CD14-positive monocyte (primary cell): ENCODE results near the gene TANC1. TPM values are rescaled to one million over a fixed set of nuclear protein-coding genes. Genes with fewer than 3 reads are reported as not detected.

Experiments used
- DNase-seq, 3 donors: peaks; one replicate each; pipeline ENCODE4 v3.0.0-alpha.2; 2011 to 2022
- H2AFZ ChIP-seq: 2 replicates; pipeline ENCODE4 v1.6.0; 2012; ENCODE audit warnings: mild to moderate bottlenecking, low read depth, low read length, inconsistent platforms; ENCODE audit not compliant: insufficient read depth, poor library complexity, severe bottlenecking
- H3K27ac ChIP-seq, 2 donors: 1 replicate in 1 of 2; 2 replicates in 1 of 2; pipeline ENCODE4 v1.5.1; 2012 to 2013; ENCODE audit warnings: low read length in 2 of 2, control low read depth in 1 of 2, inconsistent platforms in 1 of 2, low read depth in 1 of 2, mild to moderate bottlenecking in 1 of 2
- H3K27me3 ChIP-seq, 2 donors: one replicate each; pipeline versions ENCODE4 v1.6.0 to v1.6.1; 2011 to 2013; ENCODE audit warnings: low read length in 2 of 2; ENCODE audit not compliant: control insufficient read depth in 2 of 2, insufficient read depth in 2 of 2
- H3K36me3 ChIP-seq, 2 donors: replicated peaks in 1 of 2; 1 replicate in 1 of 2; 2 replicates in 1 of 2; pipeline versions ENCODE4 v1.5.1 to v1.6.1; 2012 to 2013; ENCODE audit warnings: low read length in 2 of 2, control low read depth in 1 of 2, inconsistent platforms in 1 of 2, mild to moderate bottlenecking in 1 of 2; ENCODE audit not compliant: insufficient read depth in 2 of 2, control insufficient read depth in 1 of 2
- H3K4me1 ChIP-seq, 2 donors: 1 replicate in 1 of 2; 2 replicates in 1 of 2; pipeline versions ENCODE4 v1.5.1 to v1.6.1; 2012 to 2013; ENCODE audit warnings: low read length in 2 of 2, control low read depth in 1 of 2, inconsistent platforms in 1 of 2, mild to moderate bottlenecking in 1 of 2, moderate library complexity in 1 of 2; ENCODE audit not compliant: insufficient read depth in 2 of 2, control insufficient read depth in 1 of 2
- H3K4me2 ChIP-seq: replicated peaks from 2 replicates; pipeline ENCODE3; 2012; ENCODE audit warnings: low read length, moderate library complexity, mild to moderate bottlenecking; ENCODE audit not compliant: poor library complexity, severe bottlenecking; ENCODE audit errors: extremely low read depth
- H3K4me3 ChIP-seq, 3 experiments: fragments of 200-600 bp in 1 of 3; sonication (generic) in 1 of 3; replicated peaks in 1 of 3; 1 replicate in 2 of 3; 2 replicates in 1 of 3; pipeline ENCODE4 v1.5.1; 2011 to 2013; ENCODE audit warnings: low read length in 3 of 3, mild to moderate bottlenecking in 3 of 3, control low read depth in 2 of 3, low read depth in 2 of 3, inconsistent platforms in 1 of 3, moderate library complexity in 1 of 3
- H3K79me2 ChIP-seq: 2 replicates; pipeline ENCODE4 v1.6.0; 2012; ENCODE audit warnings: mild to moderate bottlenecking, control low read depth, inconsistent platforms, low read length, moderate library complexity; ENCODE audit not compliant: insufficient read depth
- H3K9ac ChIP-seq: 2 replicates; pipeline ENCODE4 v1.6.0; 2017; ENCODE audit warnings: low read length, mild to moderate bottlenecking; ENCODE audit not compliant: insufficient read depth, poor library complexity, severe bottlenecking
- H3K9me3 ChIP-seq, 2 donors: replicated peaks in 1 of 2; 1 replicate in 1 of 2; 2 replicates in 1 of 2; pipeline versions ENCODE4 v1.5.1 to v1.6.1; 2012 to 2013; ENCODE audit warnings: low read length in 2 of 2, control low read depth in 1 of 2; ENCODE audit not compliant: control insufficient read depth in 1 of 2, insufficient read depth in 1 of 2
- H4K20me1 ChIP-seq: 2 replicates; pipeline ENCODE4 v1.6.0; 2012; ENCODE audit warnings: mild to moderate bottlenecking, low read length, control low read depth, moderate library complexity; ENCODE audit not compliant: insufficient read depth
- H3K27ac Mint-ChIP-seq, 7 donors: one replicate each; pipeline ENCODE4 v1.8.0; 2020; ENCODE audit warnings: mild to moderate bottlenecking in 7 of 7, mixed read lengths in 7 of 7, moderate library complexity in 6 of 7, inconsistent platforms in 2 of 7
- H3K27me3 Mint-ChIP-seq, 3 donors: one replicate each; pipeline ENCODE4 v1.8.0; 2021 to 2022; ENCODE audit warnings: low read depth in 3 of 3, mild to moderate bottlenecking in 3 of 3, mixed read lengths in 3 of 3, moderate library complexity in 3 of 3, inconsistent platforms in 1 of 3
- H3K36me3 Mint-ChIP-seq, 2 donors: one replicate each; pipeline ENCODE4 v1.8.0; 2020; ENCODE audit warnings: mixed read lengths in 2 of 2, inconsistent platforms in 1 of 2, mild to moderate bottlenecking in 1 of 2
- H3K4me1 Mint-ChIP-seq: one replicate; pipeline ENCODE4 v1.8.0; 2020; ENCODE audit warnings: mild to moderate bottlenecking, mixed read lengths
- H3K4me3 Mint-ChIP-seq, 2 donors: one replicate each; pipeline ENCODE4 v1.8.0; 2020; ENCODE audit warnings: mild to moderate bottlenecking in 2 of 2, mixed read lengths in 2 of 2, moderate library complexity in 1 of 2
- H3K9me3 Mint-ChIP-seq, 7 donors: one replicate each; pipeline ENCODE4 v1.8.0; 2020 to 2022; ENCODE audit warnings: mixed read lengths in 7 of 7, mild to moderate bottlenecking in 6 of 7, moderate library complexity in 6 of 7, inconsistent platforms in 2 of 7
- WGBS: methylation state at CpG from one replicate; pipeline ENCODE4 v1.1.5; 2013; ENCODE audit warnings: missing lambda C conversion rate; ENCODE audit not compliant: insufficient coverage; 5-methylcytosine and 5-hydroxymethylcytosine counted together
- intact Hi-C, 2 donors: fragments of 100-400 bp; cut with micrococcal nuclease; formaldehyde crosslinking; loops; one replicate each; pipeline versions ENCODE4 v1.15.0 to v1.15.1; 2023
- polyA plus RNA-seq, 3 donors: library from polyadenylated mRNA; depleted of rRNA in 1 of 3; unstranded in 2 of 3; stranded (reverse) in 1 of 3; fragments of 300-500 nt in 2 of 3; fragments of >200 nt in 1 of 3; fragmentation: Illumina TruSeq in 2 of 3; gene quantifications; 1 replicate in 2 of 3; 2 replicates in 1 of 3; pipeline ENCODE4 v1.2.3, GENCODE V29; 2012 to 2021
- TF ChIP-seq, protein P1 (sequence below): fragments of 200-600 bp; IDR thresholded peaks from one replicate; pipeline ENCODE4 v1.8.0; 2022; ENCODE audit warnings: antibody characterized with exemption, mild to moderate bottlenecking

The TANC1 gene
- polyA plus RNA-seq, 3 donors = 0.04 TPM; not detected in 2

DNA sequence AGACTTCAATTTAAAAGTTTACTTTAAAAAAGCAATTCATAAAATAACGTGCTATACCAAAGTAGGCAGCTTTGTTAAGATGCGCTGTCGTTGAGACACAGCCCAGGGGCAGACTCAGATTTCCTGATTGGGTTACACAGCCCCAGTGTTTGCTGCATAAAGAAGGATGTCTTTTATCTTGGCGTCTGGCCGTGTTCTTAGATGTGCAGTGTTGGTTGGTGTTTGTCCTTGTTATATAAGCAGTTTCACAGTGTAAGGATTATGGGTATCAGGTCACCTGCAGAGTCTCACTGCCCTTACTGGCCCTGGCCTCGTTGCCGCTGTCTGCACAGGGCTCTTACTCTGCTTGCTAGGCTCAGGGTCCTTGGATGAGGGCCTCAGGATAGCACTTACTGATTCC is 209.5 kb downstream of the TANC1 start:
- no peak overlapping the region for H3K4me3 ChIP-seq
- H3K27me3 ChIP-seq = no peaks in the 10 kb centered on the region
- H3K4me1 ChIP-seq = no peaks in the 10 kb centered on the region
- Mint-ChIP-seq H3K4me1 (no peaks in the 10 kb centered on the region), H3K27ac (no peak overlapping the region), H3K27me3 (peaks cover 0 to 1% (median 0%) of the 10 kb centered on the region in 3 donors), H3K4me3 (no peak overlapping the region), H3K9me3 (no peaks in the 10 kb centered on the region), H3K36me3 (no peaks in the 10 kb centered on the region)
- TF ChIP-seq, protein P1, sequence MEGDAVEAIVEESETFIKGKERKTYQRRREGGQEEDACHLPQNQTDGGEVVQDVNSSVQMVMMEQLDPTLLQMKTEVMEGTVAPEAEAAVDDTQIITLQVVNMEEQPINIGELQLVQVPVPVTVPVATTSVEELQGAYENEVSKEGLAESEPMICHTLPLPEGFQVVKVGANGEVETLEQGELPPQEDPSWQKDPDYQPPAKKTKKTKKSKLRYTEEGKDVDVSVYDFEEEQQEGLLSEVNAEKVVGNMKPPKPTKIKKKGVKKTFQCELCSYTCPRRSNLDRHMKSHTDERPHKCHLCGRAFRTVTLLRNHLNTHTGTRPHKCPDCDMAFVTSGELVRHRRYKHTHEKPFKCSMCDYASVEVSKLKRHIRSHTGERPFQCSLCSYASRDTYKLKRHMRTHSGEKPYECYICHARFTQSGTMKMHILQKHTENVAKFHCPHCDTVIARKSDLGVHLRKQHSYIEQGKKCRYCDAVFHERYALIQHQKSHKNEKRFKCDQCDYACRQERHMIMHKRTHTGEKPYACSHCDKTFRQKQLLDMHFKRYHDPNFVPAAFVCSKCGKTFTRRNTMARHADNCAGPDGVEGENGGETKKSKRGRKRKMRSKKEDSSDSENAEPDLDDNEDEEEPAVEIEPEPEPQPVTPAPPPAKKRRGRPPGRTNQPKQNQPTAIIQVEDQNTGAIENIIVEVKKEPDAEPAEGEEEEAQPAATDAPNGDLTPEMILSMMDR = no peak
- no peaks in the 10 kb centered on the region for H3K36me3 ChIP-seq
- no peaks in the 10 kb centered on the region for H3K9me3 ChIP-seq
- DNase-seq = no peak
- H3K79me2 ChIP-seq = no peaks in the 10 kb centered on the region
- H2AFZ ChIP-seq = no peak overlapping the region
- H3K27ac ChIP-seq = no peak overlapping the region
- H3K9ac ChIP-seq = no peak overlapping the region
- WGBS = 98% methylated on average over 5 of the region's 7 CpGs
- no peak overlapping the region for H3K4me2 ChIP-seq
- H4K20me1 ChIP-seq = no peaks in the 10 kb centered on the region
- intact Hi-C loops = no loop called here

DNA sequence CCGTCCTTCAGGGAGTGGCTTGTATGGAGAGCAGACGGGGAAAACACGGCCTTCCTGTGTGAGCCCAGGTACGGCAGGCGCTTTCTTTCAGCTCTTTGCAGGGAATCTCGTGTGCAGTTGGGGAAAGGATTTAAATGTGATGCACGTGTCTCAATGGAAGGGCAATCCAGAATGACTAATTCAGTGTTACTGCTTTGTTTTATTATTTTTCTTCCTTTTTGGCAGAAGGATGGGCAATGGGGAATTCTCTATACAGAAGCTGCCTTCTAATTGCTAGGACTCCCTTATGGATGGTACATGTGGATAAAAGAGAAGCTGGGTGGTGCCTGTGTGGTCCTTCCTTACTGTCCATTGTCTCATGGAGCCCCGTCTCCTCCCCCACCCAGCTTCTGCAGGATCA is 210.7 kb downstream of the TANC1 start:
- intact Hi-C loops = no loop called here
- WGBS = 96% methylated on average over 8 of the region's 8 CpGs
- H3K9ac ChIP-seq = no peak overlapping the region
- Mint-ChIP-seq H3K4me1 (no peaks in the 10 kb centered on the region), H3K27me3 (peaks cover 0 to 1% (median 0%) of the 10 kb centered on the region in 3 donors), H3K36me3 (no peaks in the 10 kb centered on the region), H3K4me3 (no peak overlapping the region), H3K27ac (no peak overlapping the region), H3K9me3 (no peaks in the 10 kb centered on the region)
- H4K20me1 ChIP-seq = no peaks in the 10 kb centered on the region
- no peak overlapping the region for H3K4me2 ChIP-seq
- H3K4me3 ChIP-seq = no peak overlapping the region
- H3K79me2 ChIP-seq = no peaks in the 10 kb centered on the region
- no peaks in the 10 kb centered on the region for H3K4me1 ChIP-seq
- no peak overlapping the region for H2AFZ ChIP-seq
- TF ChIP-seq, protein P1 = no peak
- no peaks in the 10 kb centered on the region for H3K36me3 ChIP-seq
- H3K27ac ChIP-seq = no peak overlapping the region
- DNase-seq = no peak
- H3K9me3 ChIP-seq = no peaks in the 10 kb centered on the region
- no peaks in the 10 kb centered on the region for H3K27me3 ChIP-seq
